ENCODE results near the gene HOXA3.

GRCh38 chr7:27129729-27130539, 22.4 kb downstream of the HOXA3 start:
- TF ChIP-seq POLR2AphosphoS5 (IDR thresholded peaks at IDR 0.05) (no peak), CTCF (IDR thresholded peaks at IDR 0.05) (no peak)

Data from breast epithelium (tissue), 3 donors.